HG03159 (cell line): ENCODE measurements around the gene RNF180.
"Not testable (repeated sequence)": the region's sequence is repeated elsewhere in the genome, so short reads cannot be mapped to it uniquely, and the experiment has no call there.

ENCODE experiments used
- ATAC-seq: cut with Tn5 transposase; IDR thresholded peaks from one replicate; pipeline ENCODE4 v1.9.1; 2021; ENCODE audit warnings: mild to moderate bottlenecking, moderate library complexity; ENCODE audit not compliant: unreplicated experiment

Gene RNF180

DNA sequence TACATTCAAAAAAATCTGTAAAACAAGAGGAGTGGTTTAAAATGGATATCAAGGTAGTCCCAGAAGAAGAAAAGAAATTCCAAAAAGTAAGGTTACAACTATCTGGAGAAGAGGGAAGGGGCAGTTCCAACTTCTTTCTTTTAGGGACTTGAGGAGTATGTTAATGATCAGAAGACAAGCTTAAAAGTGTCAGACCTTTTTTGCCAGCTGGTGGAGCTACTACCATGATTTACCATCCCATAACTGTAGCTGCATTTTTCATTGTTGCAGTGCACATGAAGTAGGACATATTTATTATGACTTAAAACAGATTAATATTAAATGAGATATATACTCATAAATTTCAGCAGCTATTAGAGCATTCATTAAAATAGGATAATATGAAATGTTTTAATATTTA, 181.7 kb downstream of the RNF180 start:
- no peak for ATAC-seq

DNA sequence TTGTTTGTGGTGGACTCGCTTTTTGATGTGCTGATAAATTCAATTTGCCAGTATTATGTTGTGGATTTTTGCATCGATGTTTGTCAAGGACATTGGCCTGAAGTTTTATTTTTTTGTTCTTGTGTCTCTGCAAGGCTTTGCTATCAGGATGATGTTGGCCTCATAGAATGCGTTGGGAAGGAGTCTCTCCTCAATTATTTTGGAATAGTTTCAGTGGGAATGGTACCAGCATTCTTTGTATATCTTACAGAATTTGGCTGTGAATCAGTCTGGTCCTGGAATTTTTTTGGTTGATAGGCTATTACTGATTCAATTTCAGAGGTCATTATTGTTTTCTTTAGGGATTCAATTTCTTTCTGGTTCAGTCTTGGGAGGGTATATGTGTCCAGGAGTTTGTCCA, 198.8 kb downstream of the RNF180 start:
- ATAC-seq = no peak

DNA sequence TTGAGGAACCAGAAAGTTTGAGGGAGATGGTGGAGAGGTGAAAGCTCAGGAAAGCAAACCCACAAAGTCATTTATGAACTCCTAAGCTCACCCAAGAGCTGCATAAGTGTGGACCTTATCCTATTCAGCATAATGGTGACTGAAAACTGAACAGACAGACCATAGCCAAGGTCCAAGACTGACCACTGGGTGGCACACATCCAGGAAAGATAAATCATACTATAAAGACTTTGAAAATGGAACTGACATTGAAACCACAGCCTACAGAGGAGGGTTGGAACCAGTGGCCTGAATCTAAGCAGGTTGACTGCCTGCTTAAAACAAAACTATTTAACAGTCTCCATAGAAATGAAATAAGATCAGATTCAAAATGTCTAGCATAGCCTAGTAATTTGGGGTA, 219.1 kb downstream of the RNF180 start:
- ATAC-seq = peak; percentile 89

DNA sequence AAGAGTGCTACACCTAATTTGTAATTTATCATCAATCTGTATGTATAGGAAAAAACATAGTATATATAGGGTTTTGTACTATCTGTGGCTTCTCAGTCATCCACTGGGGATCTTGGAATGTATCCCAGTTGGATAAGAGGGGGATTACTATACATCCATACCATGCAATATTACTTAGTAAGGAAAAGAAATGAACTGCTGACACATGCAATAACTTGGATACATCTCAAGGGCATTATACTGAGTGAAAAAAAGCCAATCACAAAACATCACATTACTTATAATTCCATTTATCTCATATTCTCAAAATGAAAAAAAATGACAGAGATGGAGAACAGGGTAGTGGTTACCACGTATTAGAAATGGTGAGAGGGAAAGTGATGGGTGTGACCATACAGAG, 231.9 kb downstream of the RNF180 start:
- no peak for ATAC-seq

DNA sequence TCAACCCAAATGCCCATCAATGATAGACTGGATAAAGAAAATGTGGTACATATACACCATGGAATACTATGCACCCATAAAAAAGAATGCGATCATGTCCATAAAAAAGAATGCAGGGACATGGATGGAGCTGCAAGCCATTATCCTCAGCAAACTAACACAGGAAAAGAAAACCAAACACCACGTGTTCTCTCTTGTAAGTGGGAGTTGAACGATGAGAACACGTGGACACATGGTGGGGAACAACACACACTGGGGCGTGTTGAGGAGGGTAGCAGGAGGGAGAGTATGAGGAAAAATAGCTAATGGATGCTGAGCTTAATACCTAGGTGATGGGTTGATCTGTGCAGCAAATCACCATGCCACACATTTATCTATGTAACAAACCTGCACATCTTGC, 233.1 kb downstream of the RNF180 start:
- ATAC-seq = not testable (repeated sequence)

DNA sequence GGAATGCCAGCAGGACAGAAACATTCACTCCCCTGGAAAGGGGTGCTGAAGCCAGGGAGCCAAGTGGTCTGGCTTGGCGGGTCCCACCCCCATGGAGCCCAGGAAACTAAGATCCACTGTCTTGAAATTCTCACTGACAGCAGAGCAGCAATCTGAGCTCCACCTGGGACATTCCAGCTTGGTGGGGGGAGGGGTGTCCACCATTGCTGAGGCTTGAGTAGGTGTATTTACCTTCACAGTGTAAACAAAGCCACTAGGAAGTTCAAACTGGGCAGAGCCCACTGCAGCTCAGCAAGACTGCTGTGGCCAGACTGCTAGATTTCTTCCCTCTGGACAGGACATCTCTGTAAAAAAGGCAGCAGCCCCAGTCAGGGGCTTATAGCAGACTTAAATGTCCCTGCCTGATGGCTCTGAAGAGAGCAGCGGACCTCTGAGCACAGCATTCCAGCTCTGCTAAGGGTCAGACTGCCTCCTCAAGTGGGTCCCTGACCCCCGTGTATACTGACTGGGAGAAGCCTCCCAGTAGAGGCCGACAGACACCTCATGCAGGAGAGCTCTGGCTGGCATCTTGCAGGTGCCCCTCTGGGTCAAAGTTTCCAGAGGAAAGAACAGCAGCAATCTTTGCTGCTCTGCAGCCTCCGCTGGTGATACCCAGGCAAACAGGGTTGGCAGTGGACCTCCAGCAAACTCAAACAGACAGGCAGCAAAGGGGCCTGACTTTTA, 241.6 kb downstream of the RNF180 start:
- not testable (repeated sequence) for ATAC-seq

DNA sequence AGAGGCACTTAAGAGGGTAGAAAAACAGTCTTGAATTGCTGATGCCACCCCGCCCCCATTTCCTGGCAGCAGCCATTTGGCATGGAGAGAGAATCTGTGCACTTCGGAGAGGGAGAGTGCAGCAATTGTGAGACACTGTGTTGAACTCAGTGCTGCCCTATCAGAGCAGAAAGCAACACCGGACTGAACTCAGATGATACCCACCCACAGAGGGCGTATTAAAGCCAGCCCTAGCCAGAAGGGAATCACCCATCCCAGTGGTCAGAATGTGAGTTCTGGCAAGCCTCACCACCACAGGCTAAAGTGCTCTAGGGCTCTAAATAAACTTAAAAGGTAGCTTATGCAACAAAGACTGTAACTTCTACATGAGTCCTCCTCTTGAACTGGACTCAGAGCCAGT, 251.7 kb downstream of the RNF180 start:
- no peak for ATAC-seq

DNA sequence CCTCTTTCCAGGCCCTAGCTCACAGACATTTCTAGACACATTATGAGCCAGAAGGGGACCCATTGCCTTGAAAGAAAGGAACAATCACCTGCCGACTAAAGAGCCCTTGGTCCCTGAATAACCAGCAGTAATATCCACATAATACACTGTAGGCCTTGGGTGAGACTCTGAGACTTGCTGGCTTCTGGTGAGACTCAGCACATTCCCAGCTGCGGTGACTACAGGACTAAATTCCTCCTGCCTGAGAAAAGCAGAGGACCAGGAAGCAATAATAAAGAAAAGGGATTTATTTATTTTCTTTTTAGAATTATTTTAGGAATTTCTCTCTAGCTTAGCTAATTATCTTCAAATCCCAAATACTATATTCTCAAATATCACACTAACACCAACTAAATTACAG, 252.4 kb downstream of the RNF180 start:
- ATAC-seq = no peak
